ENCODE results near the gene DLX4.

- TF ChIP-seq BACH2 (CRISPR knock-in tag; IDR thresholded peaks at IDR 0.05; ENCODE audit: borderline replicate concordance) (no peak), ARNTL (CRISPR knock-in tag; IDR thresholded peaks at IDR 0.05; ENCODE audit: borderline replicate concordance, low read depth) (no peak), ZNF565 (CRISPR knock-in tag; conservative IDR thresholded peaks at IDR 0.05; ENCODE audit: low read depth) (no peak), GLIS3 (CRISPR knock-in tag; IDR thresholded peaks at IDR 0.05) (no peak), SNAI2 (CRISPR knock-in tag; IDR thresholded peaks at IDR 0.05) (no peak)
Measured at GRCh38 chr17:49978501-49978900, 9.5 kb downstream of the DLX4 start.
